GM19239 (cell line): Measurements from ENCODE around the gene CFAP20.

ENCODE experiments used
- DNase-seq: peaks from one replicate; pipeline ENCODE4 v3.0.0; 2011; ENCODE audit warnings: low spot score; ENCODE audit not compliant: insufficient read length
- FAIRE-seq: peaks from 2 replicates; lab custom pipeline; 2011; peaks lifted over from hg19 to GRCh38; lab: Jason Lieb, UNC

CFAP20 gene

DNA sequence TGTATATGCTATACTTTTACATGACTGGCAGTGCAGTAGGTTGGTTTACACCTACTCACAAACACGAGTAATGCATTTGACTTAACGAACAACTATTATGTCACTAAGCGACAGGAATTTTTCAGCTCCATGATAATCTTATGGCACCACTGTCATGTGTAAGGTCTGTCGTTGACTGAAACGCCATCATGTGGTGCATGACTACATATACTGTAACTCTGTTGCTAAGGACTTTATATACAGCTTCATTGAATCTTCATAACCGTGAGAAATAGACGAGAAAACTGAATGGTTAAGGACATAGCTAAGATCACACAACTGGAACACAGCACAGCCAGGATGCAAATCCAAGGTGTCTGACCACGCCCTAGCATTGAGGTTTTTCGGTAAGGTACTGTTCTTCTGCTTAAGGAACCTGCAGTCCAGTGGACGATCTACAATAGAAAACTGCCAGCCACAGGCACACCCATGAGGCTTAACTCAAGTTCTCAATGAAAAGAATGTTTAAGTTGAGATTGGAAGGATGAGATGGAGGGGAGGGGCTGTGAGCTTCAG, 3.3 kb downstream of the CFAP20 start:
- no peak for DNase-seq
- no peak for FAIRE-seq

DNA sequence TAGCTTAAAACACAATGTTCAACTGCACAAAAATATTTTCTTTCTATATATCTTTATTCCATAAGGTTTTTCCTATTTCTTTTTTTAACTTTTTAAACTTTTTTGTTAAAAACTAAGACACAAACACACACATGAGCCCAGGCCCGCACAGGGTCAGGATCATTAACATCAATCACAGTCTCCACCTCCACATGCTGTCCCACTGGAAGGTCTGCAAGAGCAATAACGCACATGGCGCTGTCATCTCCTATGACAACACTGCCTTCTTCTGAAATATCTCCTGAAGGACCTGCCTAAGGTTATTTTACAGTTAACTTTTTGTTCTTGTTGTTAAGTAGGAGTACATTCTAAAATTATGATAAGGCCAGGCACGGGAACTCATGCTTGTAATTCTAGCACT, 4.1 kb downstream of the CFAP20 start:
- DNase-seq (no peak), FAIRE-seq (no peak)

DNA sequence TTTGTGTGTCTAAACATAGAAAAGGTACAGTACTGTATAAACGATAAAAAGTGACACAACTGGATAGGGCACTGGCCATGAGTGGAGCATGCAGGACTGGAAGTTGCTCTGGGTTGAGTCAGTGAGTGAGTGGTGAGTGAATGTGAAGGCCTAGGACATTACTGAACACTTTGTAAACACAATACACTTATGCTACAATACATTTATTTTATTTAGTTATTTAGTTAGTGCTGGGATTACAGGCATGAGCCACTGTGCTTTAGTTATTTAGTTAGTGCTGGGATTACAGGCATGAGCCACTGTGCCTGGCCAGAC, 4.6 kb downstream of the CFAP20 start:
- FAIRE-seq = no peak
- DNase-seq = no peak

GRCh38 chr16:58123896-58124600, 5.1 kb downstream of the CFAP20 start:
- FAIRE-seq (no peak), DNase-seq (no peak)

DNA sequence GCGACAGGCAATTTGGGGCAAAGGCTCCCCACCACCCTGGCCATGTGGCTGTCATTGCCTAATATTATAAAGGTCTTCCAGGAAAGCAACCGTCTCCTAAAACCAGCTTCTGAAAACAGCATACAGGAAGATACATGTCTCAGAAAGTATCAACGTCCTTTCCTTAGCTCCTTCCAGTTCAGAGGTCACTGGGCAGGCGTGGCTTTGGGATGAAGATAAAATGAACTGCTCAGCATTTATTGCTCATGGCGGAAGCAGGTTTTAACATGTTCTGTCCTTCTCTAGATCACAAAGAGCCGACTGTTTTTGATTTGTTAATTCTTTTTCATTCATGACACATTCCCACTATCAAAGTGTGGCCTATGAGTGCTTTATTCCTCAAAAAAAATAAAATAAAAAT, 8.0 kb downstream of the CFAP20 start:
- DNase-seq (no peak), FAIRE-seq (no peak)

DNA sequence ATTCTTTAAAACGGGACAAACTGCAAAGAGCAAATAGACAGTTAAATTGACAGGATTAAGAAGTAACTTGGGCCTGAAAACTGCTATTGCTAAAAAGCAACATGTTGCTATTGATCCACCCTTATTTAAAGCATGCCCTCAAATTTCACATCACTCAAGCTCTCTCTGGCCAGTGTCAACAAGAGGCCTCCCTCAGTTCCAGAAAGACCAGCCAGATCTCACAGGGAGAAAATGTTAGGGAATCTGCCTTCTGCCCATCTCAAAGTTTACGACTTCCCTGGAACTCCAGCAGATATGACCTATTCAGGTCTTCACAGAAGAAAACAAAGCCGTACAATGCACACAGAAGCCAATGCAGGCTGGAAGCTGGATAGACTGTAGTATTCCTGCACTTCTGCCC, 8.9 kb downstream of the CFAP20 start:
- DNase-seq (no peak), FAIRE-seq (no peak)

DNA sequence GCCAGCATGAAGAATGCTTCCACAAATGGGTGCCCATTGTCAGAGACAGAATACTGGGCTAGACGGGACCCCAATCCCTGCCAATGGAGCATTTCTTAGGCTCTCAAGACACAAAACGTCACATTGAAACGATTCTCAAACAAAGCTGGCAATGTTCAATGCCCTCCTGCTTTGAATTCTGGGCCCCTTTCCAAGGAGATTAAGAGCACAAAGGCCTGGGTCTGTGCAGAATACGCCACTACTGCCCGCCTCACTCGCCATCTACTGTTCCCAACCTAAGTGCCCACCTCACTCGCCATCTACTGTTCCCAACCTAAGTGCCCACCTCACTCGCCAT, 9.7 kb downstream of the CFAP20 start:
- FAIRE-seq = no peak
- DNase-seq = no peak

GRCh38 chr16:58118801-58119508, 10.2 kb downstream of the CFAP20 start:
- DNase-seq (no peak), FAIRE-seq (no peak)

- FAIRE-seq = no peak
- no peak for DNase-seq
Measured at GRCh38 chr16:58116529-58116928, 12.7 kb downstream of the CFAP20 start.

DNA sequence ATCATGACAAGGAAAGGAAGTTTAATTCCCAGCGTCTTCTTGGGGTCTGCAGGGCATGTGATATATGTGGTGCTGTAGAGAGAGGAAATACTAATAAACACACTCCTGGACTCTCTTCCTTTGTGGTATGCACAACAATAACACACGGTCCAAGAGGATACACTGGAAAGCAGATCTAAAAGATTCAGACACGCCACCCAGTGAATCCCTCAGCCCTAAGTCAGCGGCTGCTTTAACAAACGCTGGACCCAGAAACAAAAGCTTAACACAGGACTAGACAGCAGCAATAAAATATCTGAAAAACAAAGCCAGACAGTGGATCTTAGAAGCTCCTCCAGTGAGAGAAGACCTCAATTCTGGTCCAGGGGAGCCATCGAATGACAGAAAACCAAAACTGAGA, 13.1 kb downstream of the CFAP20 start:
- DNase-seq (no peak), FAIRE-seq (no peak)

GRCh38 chr16:58114827-58115825, 14.1 kb downstream of the CFAP20 start:
- DNase-seq = no peak
- no peak for FAIRE-seq

GRCh38 chr16:58111302-58111627, 17.9 kb downstream of the CFAP20 start:
- FAIRE-seq (no peak), DNase-seq (no peak)

- DNase-seq (no peak), FAIRE-seq (no peak)
Measured at GRCh38 chr16:58110571-58111301, 18.4 kb downstream of the CFAP20 start.

GRCh38 chr16:58109881-58110280, 19.3 kb downstream of the CFAP20 start:
- no peak for FAIRE-seq
- DNase-seq = no peak

DNA sequence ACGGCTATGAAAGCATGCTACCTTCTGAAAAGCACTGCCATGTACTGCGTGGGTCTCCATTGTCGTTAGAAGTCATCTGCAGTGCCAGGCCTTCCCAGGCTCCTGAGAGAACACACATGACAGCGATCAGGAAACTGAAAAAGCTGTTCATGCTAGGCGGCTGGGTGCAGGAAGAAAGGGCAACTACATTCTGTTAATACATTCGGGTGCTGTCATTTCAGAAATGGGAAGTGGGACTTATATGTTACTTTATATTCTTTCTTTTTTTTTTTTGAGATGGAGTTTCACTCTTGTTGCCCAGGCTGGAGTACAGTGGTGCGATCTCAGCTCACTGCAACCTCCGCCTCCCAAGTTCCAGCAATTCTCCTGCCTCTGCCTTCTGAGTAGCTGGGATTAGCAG, 19.9 kb downstream of the CFAP20 start:
- no peak for DNase-seq
- FAIRE-seq = no peak

GRCh38 chr16:58107709-58108108, 21.5 kb downstream of the CFAP20 start:
- no peak for DNase-seq
- FAIRE-seq = no peak

DNA sequence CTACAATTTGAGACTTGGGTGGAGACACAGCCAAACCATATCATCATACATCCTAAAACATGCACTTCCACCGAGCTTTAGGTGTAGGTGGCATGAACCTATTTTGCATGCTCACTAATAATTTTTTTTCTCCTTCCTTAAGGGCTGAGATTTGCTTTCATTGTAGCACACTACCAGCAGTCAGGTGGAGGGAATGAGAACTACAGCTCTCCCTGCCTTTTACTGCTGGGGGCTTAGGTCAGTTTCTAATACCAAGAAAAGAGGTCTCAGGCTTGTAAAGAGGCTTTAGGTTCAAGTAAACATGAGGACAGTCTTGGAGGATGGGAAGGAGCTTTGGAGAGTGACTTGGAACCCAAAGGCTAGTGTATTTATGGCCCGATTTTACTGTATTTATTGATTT, 22.0 kb downstream of the CFAP20 start:
- FAIRE-seq = no peak
- DNase-seq = no peak

GRCh38 chr16:58105631-58106030, 23.6 kb downstream of the CFAP20 start:
- no peak for DNase-seq

GRCh38 chr16:58102665-58103392, 26.4 kb downstream of the CFAP20 start:
- no peak for DNase-seq
- peak; percentile 11 for FAIRE-seq

More at GRCh38 chr16:58105631-58106030, 23.6 kb downstream of the CFAP20 start:
- FAIRE-seq = no peak

GRCh38 chr16:58099956-58100300, 29.3 kb downstream of the CFAP20 start:
- FAIRE-seq = no peak
- DNase-seq = no peak
